NB4 (cell line): Measurements from ENCODE around the gene MFAP4.

Experiments used
- DNase-seq: peaks from one replicate; pipeline ENCODE4 v3.0.0; 2010; ENCODE audit warnings: low read depth
- H3K4me3 ChIP-seq: one replicate; pipeline ENCODE4 v1.5.1; 2011; ENCODE audit warnings: mild to moderate bottlenecking, low read depth, low read length, moderate library complexity
- MYC ChIP-seq: IDR thresholded peaks from 2 replicates; pipeline ENCODE4 v1.6.1; 2011; ENCODE audit warnings: low read depth, low read length
- POLR2A ChIP-seq: IDR thresholded peaks from 2 replicates; pipeline ENCODE4 v1.6.1; 2011; ENCODE audit warnings: mild to moderate bottlenecking; ENCODE audit not compliant: insufficient read length; ENCODE audit errors: extremely low read depth
- TF ChIP-seq, protein P1 (sequence below): IDR thresholded peaks from 2 replicates; pipeline ENCODE4 v1.6.1; 2011; ENCODE audit warnings: low read depth, low read length
- TF ChIP-seq, protein P2 (sequence below): IDR thresholded peaks from one replicate; pipeline ENCODE4 v1.5.1; 2012; ENCODE audit warnings: low read depth, low read length

Gene MFAP4

DNA sequence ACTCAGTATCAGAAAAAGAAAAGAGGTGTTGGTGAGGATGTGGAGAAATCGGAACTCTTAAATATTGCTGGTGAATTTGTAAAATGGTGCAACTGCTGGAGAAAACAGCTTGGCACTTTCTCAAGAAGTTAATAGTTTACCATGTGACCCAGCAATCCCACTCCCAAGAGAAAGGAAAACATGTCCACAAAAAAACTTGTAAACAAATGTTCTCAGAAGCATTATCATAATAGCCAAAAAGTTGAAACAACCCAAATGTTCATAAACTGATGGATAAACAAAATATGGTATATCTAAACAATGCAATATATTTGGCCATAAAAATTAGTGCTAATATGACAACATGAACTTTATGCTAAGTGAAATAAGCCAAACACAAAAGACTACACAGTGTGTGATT, 11.3 kb downstream of the MFAP4 start:
- H3K4me3 ChIP-seq: no peak overlapping the region
- TF ChIP-seq, protein P1, sequence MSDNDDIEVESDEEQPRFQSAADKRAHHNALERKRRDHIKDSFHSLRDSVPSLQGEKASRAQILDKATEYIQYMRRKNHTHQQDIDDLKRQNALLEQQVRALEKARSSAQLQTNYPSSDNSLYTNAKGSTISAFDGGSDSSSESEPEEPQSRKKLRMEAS: no peak
- TF ChIP-seq MYC: no peak
- TF ChIP-seq, protein P2, sequence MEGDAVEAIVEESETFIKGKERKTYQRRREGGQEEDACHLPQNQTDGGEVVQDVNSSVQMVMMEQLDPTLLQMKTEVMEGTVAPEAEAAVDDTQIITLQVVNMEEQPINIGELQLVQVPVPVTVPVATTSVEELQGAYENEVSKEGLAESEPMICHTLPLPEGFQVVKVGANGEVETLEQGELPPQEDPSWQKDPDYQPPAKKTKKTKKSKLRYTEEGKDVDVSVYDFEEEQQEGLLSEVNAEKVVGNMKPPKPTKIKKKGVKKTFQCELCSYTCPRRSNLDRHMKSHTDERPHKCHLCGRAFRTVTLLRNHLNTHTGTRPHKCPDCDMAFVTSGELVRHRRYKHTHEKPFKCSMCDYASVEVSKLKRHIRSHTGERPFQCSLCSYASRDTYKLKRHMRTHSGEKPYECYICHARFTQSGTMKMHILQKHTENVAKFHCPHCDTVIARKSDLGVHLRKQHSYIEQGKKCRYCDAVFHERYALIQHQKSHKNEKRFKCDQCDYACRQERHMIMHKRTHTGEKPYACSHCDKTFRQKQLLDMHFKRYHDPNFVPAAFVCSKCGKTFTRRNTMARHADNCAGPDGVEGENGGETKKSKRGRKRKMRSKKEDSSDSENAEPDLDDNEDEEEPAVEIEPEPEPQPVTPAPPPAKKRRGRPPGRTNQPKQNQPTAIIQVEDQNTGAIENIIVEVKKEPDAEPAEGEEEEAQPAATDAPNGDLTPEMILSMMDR: no peak
- TF ChIP-seq POLR2A: no peak
- no peak for DNase-seq

DNA sequence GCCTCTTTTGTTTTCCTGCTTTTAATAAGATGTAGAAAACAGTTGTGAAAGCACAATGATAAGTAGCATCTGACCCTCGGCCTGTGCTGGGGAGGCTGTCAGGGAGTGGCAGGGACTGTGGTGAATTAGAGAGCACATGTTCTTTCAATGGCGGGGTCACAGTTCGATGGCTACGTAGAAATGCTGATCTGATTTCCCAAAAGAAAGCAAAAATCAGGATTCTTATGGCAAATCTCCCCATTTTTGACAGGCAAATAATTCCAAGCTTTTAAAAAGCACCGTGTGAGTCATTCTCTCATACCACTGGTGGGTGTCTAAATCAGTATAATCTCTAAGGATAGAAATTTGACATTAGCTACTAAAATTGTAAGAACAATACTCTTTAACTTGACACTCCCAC, 12.9 kb downstream of the MFAP4 start:
- DNase-seq: no peak
- TF ChIP-seq MYC (no peak), POLR2A (no peak)
- TF ChIP-seq, protein P2: no peak
- TF ChIP-seq, protein P1: no peak
- H3K4me3 ChIP-seq: no peak overlapping the region

DNA sequence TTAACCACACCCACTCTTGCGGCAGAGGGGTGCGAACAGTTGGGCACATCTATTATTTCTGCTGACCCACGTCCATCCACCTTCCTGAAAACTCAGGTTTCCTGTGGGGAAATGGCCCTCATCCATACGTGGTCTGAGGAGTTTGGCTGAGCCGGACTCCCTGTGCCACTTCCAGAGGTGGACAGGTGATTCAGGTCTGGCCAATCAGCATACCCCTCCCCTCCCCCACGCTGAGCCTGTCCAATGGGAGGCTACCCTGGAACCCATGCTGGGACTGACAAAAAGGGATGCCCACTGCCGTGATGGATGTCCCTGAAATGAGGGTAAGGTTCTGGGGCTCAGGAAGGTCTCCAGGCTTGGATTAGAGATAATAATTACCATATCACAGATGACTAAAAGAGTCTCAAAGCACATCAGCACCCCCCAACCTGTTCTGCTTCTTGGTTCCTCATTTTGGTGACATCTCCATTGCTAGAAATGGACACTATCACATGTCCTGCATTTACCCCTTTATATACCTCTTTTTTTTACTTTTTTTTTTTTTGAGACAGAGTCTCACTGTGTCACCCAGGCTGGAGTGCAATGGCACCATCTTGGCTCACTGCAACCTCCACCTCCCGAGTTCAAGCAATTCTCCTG, 14.0 kb downstream of the MFAP4 start:
- no peak for DNase-seq
- H3K4me3 ChIP-seq: no peak overlapping the region
- TF ChIP-seq, protein P1: no peak
- no peak for TF ChIP-seq POLR2A
- TF ChIP-seq, protein P2: no peak
- TF ChIP-seq MYC: no peak

DNA sequence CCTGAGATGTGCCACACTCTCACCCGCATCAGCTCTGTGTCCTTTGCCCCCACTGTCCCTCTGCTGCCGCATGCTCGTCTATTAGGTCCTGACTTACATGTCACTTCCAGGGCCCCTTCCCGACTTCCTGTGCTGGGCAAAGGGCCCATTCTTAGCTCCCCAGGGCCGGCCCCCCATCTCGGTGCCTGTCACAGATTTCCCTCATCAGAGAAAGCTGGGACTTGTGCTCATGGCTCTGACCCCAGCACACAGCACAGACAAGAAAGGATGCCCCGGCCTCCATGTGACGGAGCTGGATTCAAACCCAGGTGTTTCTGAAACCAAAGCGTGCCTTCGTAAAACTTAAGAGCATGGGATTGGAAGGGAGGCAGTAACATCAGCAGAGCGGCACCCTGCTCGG, 14.6 kb downstream of the MFAP4 start:
- H3K4me3 ChIP-seq: no peak overlapping the region
- DNase-seq: no peak
- TF ChIP-seq, protein P2: no peak
- TF ChIP-seq, protein P1: no peak
- no peak for TF ChIP-seq POLR2A
- TF ChIP-seq MYC: no peak

DNA sequence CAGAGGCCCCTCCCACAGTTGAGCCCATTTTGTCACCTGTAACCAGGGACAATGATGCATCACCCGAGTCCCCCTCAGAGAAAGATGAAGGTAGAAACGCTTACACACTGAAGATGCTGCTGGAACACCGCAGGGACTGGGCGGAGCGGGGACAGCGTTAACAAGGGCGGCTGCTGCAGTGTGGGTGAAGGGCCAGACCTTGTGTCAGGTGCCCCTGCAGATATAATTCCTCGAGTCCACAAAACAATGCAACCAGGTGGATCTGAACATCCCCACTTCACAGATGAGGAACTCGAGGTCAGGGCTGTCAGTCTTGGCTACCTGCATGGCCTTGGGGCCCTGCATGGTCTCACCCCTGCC, 15.0 kb downstream of the MFAP4 start:
- TF ChIP-seq, protein P1: no peak
- TF ChIP-seq, protein P2: no peak
- TF ChIP-seq MYC: no peak
- no peak for TF ChIP-seq POLR2A
- no peak for DNase-seq

More for the DNA sequence above, 15.0 kb downstream of the MFAP4 start:
- no peak overlapping the region for H3K4me3 ChIP-seq
